ENCODE measurements around the gene TRERF1. TPM values are rescaled to one million over a fixed set of nuclear protein-coding genes. Genes with fewer than 3 reads are reported as not detected.

TRERF1 gene
- total and polyA plus RNA-seq, 2 of the 8 experiments (the other 6 are each of a cell fraction or from before 2014, with no cell fraction given): 10.8 to 21.5 TPM

- FAIRE-seq: no peak
- WGBS, 2 experiments (ENCODE audit: extremely low coverage in 1 of 2, insufficient coverage in 1 of 2, insufficient read length in 1 of 2, insufficient replicate concordance in 2 of 2, low coverage in 1 of 2, low lambda C conversion rate in 2 of 2, missing lambda C conversion rate in 1 of 2): 90% methylated on average over 10 of the region's 10 CpGs; no CpG with 5 or more reads in 1 of the 2 experiments
- TF ChIP-seq HDAC6 (IDR thresholded peaks at IDR 0.05; ENCODE audit: low read depth, low read length) (no peak), TCF12 (IDR thresholded peaks at IDR 0.05; ENCODE audit: low read depth, low read length) (no peak), MAX (IDR thresholded peaks at IDR 0.05) (no peak), RAD21 (IDR thresholded peaks at IDR 0.05 in 1 of 2, conservative IDR thresholded peaks at IDR 0.05 in 1 of 2; ENCODE audit: low read depth in 2 of 2, low read length in 2 of 2) (no peak), ASH2L (IDR thresholded peaks at IDR 0.05; ENCODE audit: low read length) (no peak), HDAC2 (IDR thresholded peaks at IDR 0.05; ENCODE audit: borderline replicate concordance in 1 of 2, low read depth in 2 of 2, low read length in 2 of 2) (no peak), KDM5A (IDR thresholded peaks at IDR 0.05; ENCODE audit: low read length) (no peak), POLR2A (IDR thresholded peaks at IDR 0.05; ENCODE audit: control extremely low read depth in 1 of 2, low read depth in 2 of 2, low read length in 2 of 2) (no peak), RNF2 (IDR thresholded peaks at IDR 0.05; ENCODE audit: borderline replicate concordance, low read depth, low read length, missing control alignments, poor library complexity, severe bottlenecking) (no peak), ATF3 (IDR thresholded peaks at IDR 0.05; ENCODE audit: insufficient read depth, low read depth, low read length) (no peak), ZNF274 (IDR thresholded peaks at IDR 0.05; ENCODE audit: borderline replicate concordance, extremely low read depth, low read length) (no peak), CEBPB (IDR thresholded peaks at IDR 0.05; ENCODE audit: low read depth, low read length) (no peak)
Observed at GRCh38 chr6:42250274-42250931, 201.3 kb downstream of the TRERF1 start.

More at GRCh38 chr6:42250274-42250931, 201.3 kb downstream of the TRERF1 start:
- Histone ChIP-seq H3K56ac (replicated peaks; ENCODE audit: insufficient read length, low read depth, low read length) (no peak overlapping the region), H3K79me2 (ENCODE audit: control insufficient read depth in 1 of 2, insufficient read depth in 2 of 2, low read length in 2 of 2) (no peaks in the 10 kb centered on the region), H3K79me1 (ENCODE audit: low read depth, low read length) (no peaks in the 10 kb centered on the region), H3K18ac (ENCODE audit: extremely low read depth, low read length) (no peak overlapping the region), H3K4ac (replicated peaks; ENCODE audit: insufficient read length, low read depth, low read length) (no peak overlapping the region), H3K23ac (ENCODE audit: insufficient read length) (no peak overlapping the region), H4K5ac (ENCODE audit: insufficient read length, low read depth, low read length) (no peak overlapping the region), H2AK5ac (ENCODE audit: low read depth, low read length) (no peak overlapping the region), H3K14ac (ENCODE audit: insufficient read length) (no peak overlapping the region), H3K4me2 (ENCODE audit: insufficient read depth in 1 of 2, low read depth in 2 of 2, low read length in 2 of 2) (no peak overlapping the region), H3K27ac (ENCODE audit: low read depth, low read length) (no peak overlapping the region), H3K4me3 (ENCODE audit: extremely low read depth in 1 of 4, insufficient read depth in 2 of 4, low read depth in 3 of 4, low read length in 4 of 4) (no peak overlapping the region), H3K4me1 (replicated peaks in 1 of 4; ENCODE audit: control insufficient read depth in 3 of 4, insufficient read depth in 4 of 4, low read length in 3 of 4) (no peaks in the 10 kb centered on the region; a peak in 1 of 7 replicates), H2BK5ac (ENCODE audit: low read depth, low read length) (no peak overlapping the region), H4K8ac (ENCODE audit: extremely low read depth, insufficient read depth, low read length) (no peak overlapping the region; the same call in 1 of the 2 replicates), H3K9ac (replicated peaks in 1 of 4; ENCODE audit: extremely low read depth in 1 of 4, low read depth in 3 of 4, low read length in 3 of 4) (no peak overlapping the region), H3K27me3 (replicated peaks in 1 of 4; ENCODE audit: control insufficient read depth in 3 of 4, extremely low read depth in 1 of 4, insufficient read depth in 3 of 4, low read length in 3 of 4) (no peaks in the 10 kb centered on the region), H3K36me3 (ENCODE audit: control insufficient read depth in 2 of 4, insufficient read depth in 4 of 4, low read length in 3 of 4) (peaks cover 16 to 61% (median 39%) of the 10 kb centered on the region in 4 experiments), H2BK15ac (ENCODE audit: low read length) (no peak overlapping the region), H2BK12ac (ENCODE audit: low read depth, low read length) (no peak overlapping the region), H2AFZ (ENCODE audit: low read length) (no peak overlapping the region), H3K9me3 (ENCODE audit: insufficient read depth in 2 of 2, low read depth in 1 of 2, low read length in 1 of 2) (no peaks in the 10 kb centered on the region), H3K23me2 (ENCODE audit: low read depth, low read length) (no peaks in the 10 kb centered on the region), H2BK20ac (ENCODE audit: low read length) (no peak overlapping the region), H2BK120ac (replicated peaks; ENCODE audit: low read depth, low read length) (no peak overlapping the region), H4K91ac (replicated peaks; ENCODE audit: insufficient read length, low read length) (no peak overlapping the region), H4K20me1 (replicated peaks in 1 of 2; ENCODE audit: control insufficient read depth in 1 of 2, insufficient read depth in 2 of 2, low read length in 2 of 2) (peaks cover 0 to 1% of the 10 kb centered on the region in 2 experiments)
- ChIA-PET POLR2A (ENCODE audit: partially characterized antibody) (no interaction called here), CTCF (ENCODE audit: partially characterized antibody) (interaction anchor here (0.8 to 1.2 kb wide), 3 partner anchors 10 to 13 kb away, joined by 3 to 6 read pairs (median 4); no protein-coding TSS in a partner anchor)
- DNase-seq (ENCODE audit: low read depth in 1 of 2, low spot score in 2 of 2): no peak

Data from H1 (cell line).